Mesenchymal stem cell (in vitro differentiated cells and primary cell): ENCODE measurements around the gene PRR7.
A peak's percentile ranks its signal among the peaks of the same experiment; 100 is the strongest.

ENCODE experiments used
- DNase-seq: peaks from one replicate; pipeline ENCODE4 v3.0.0-alpha.2; 2013
- H2AFZ ChIP-seq: one replicate; pipeline ENCODE4 v1.6.1; 2013; ENCODE audit warnings: low read depth, mild to moderate bottlenecking, control low read depth, inconsistent platforms, low read length, moderate library complexity
- H2AK5ac ChIP-seq: 2 replicates; pipeline ENCODE4 v1.6.1; 2013; ENCODE audit warnings: low read length, moderate library complexity, mild to moderate bottlenecking, inconsistent platforms; ENCODE audit not compliant: severe bottlenecking
- H2BK120ac ChIP-seq: one replicate; pipeline ENCODE4 v1.6.1; 2013; ENCODE audit warnings: low read depth, mild to moderate bottlenecking, inconsistent platforms, low read length, moderate library complexity
- H2BK12ac ChIP-seq, 2 experiments: one replicate each; pipeline ENCODE4 v1.6.1; 2013; ENCODE audit warnings: inconsistent platforms in 2 of 2, low read length in 2 of 2, mild to moderate bottlenecking in 2 of 2, moderate library complexity in 2 of 2, control low read depth in 1 of 2
- H2BK15ac ChIP-seq: one replicate; pipeline ENCODE4 v1.6.1; 2013; ENCODE audit warnings: mild to moderate bottlenecking, low read depth, inconsistent platforms; ENCODE audit not compliant: poor library complexity, severe bottlenecking
- H2BK5ac ChIP-seq: 2 replicates; pipeline ENCODE4 v1.6.1; 2013; ENCODE audit warnings: low read depth, mild to moderate bottlenecking, low read length, control low read depth, inconsistent platforms; ENCODE audit not compliant: poor library complexity, severe bottlenecking
- H3K14ac ChIP-seq, 2 experiments: one replicate each; pipeline ENCODE4 v1.6.1; 2013; ENCODE audit warnings: inconsistent platforms in 2 of 2, low read length in 2 of 2, control low read depth in 1 of 2, mild to moderate bottlenecking in 1 of 2, moderate library complexity in 1 of 2
- H3K18ac ChIP-seq, 2 experiments: one replicate each; pipeline ENCODE4 v1.6.1; 2013; ENCODE audit warnings: inconsistent platforms in 2 of 2, low read length in 2 of 2, control low read depth in 1 of 2, low read depth in 1 of 2, mild to moderate bottlenecking in 1 of 2
- H3K23ac ChIP-seq, 2 experiments: one replicate each; pipeline ENCODE4 v1.6.1; 2013; ENCODE audit warnings: inconsistent platforms in 2 of 2, low read length in 2 of 2, mild to moderate bottlenecking in 2 of 2, moderate library complexity in 2 of 2, control low read depth in 1 of 2
- H3K27ac ChIP-seq: 2 replicates; pipeline ENCODE4 v1.5.1; 2013; ENCODE audit warnings: mild to moderate bottlenecking, moderate library complexity, low read length, control low read depth, inconsistent platforms; ENCODE audit not compliant: poor library complexity, severe bottlenecking
- H3K27me3 ChIP-seq, 2 experiments: 2 replicates each; pipeline versions ENCODE4 v1.6.1 to v1.7.0; 2013; ENCODE audit warnings: low read length in 2 of 2, mild to moderate bottlenecking in 2 of 2, moderate library complexity in 2 of 2, control low read depth in 1 of 2, inconsistent platforms in 1 of 2; ENCODE audit not compliant: control insufficient read depth in 1 of 2, insufficient read depth in 1 of 2
- H3K36me3 ChIP-seq, 2 experiments: 2 replicates each; pipeline versions ENCODE4 v1.6.1 to v1.7.0; 2013; ENCODE audit warnings: low read length in 2 of 2, control low read depth in 1 of 2, inconsistent platforms in 1 of 2, low read depth in 1 of 2, mild to moderate bottlenecking in 1 of 2; ENCODE audit not compliant: insufficient read depth in 2 of 2, control insufficient read depth in 1 of 2
- H3K4ac ChIP-seq, 2 experiments: one replicate each; pipeline ENCODE4 v1.6.1; 2013; ENCODE audit warnings: inconsistent platforms in 2 of 2, low read length in 2 of 2, mild to moderate bottlenecking in 2 of 2, moderate library complexity in 2 of 2, control low read depth in 1 of 2, low read depth in 1 of 2
- H3K4me1 ChIP-seq: 2 replicates; pipeline ENCODE4 v1.6.1; 2013; ENCODE audit warnings: low read depth, low read length, control low read depth; ENCODE audit not compliant: control insufficient read depth, insufficient read depth
- H3K4me2 ChIP-seq: 2 replicates; pipeline ENCODE4 v1.6.1; 2013; ENCODE audit warnings: low read length, mild to moderate bottlenecking, inconsistent platforms; ENCODE audit not compliant: poor library complexity, severe bottlenecking
- H3K4me3 ChIP-seq, 2 experiments: 2 replicates each; pipeline versions ENCODE4 v1.5.1 to v1.7.0; 2013; ENCODE audit warnings: low read length in 2 of 2, mild to moderate bottlenecking in 2 of 2, control low read depth in 1 of 2, low read depth in 1 of 2; ENCODE audit not compliant: insufficient read depth in 1 of 2
- H3K79me1 ChIP-seq: replicated peaks from 2 replicates; pipeline ENCODE4 v1.6.1; 2013; ENCODE audit warnings: mild to moderate bottlenecking, control low read depth, low read length, inconsistent platforms; ENCODE audit not compliant: poor library complexity, severe bottlenecking
- H3K9ac ChIP-seq: 2 replicates; pipeline ENCODE4 v1.7.0; 2013; ENCODE audit warnings: mild to moderate bottlenecking, low read length, moderate library complexity
- H3K9me3 ChIP-seq: 2 replicates; pipeline ENCODE4 v1.7.0; 2013; ENCODE audit warnings: mild to moderate bottlenecking, low read length; ENCODE audit not compliant: control insufficient read depth
- H4K8ac ChIP-seq: one replicate; pipeline ENCODE4 v1.6.1; 2013; ENCODE audit warnings: inconsistent platforms, mild to moderate bottlenecking, low read length, moderate library complexity
- H4K91ac ChIP-seq: one replicate; pipeline ENCODE4 v1.6.1; 2013; ENCODE audit warnings: mild to moderate bottlenecking, low read length, inconsistent platforms
- WGBS: methylation state at CpG from one replicate; pipeline ENCODE4 v1.1.7; 2013; ENCODE audit warnings: mixed read lengths; 5-methylcytosine and 5-hydroxymethylcytosine counted together

PRR7 gene

DNA sequence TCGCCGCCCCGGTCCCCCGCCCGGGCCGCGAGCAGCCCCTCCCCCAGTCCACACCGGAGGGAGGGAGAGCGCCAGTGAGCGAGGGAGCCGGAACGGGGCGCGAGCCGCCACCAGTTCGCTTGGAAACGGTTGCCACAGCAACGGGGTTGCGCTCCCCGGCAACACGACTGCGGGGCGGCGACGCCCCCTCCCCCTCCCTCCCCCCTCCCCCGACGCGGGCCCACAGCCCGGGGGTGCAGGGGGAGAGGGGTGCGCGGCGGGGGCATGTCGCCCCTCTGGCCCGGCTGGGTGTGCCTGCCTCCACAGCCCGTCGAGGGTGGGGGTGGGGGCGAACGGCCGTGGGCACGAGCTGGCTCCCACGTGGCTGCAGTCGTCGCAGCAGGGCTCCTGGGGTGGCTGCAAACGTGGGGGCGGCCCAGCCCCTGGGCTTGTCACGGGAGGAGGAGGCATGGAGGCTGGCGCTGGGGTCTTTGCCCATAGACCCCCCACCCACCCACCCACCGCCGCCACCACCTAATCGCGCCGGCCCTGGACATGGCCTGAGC lies 524 bp downstream of the PRR7 start:
- DNase-seq, result peak; percentile 57
- peak overlapping the region; percentile 56 for H2AFZ ChIP-seq
- WGBS, result 0% methylated on average over 8 of the region's 52 CpGs
- no peak overlapping the region for H2BK15ac ChIP-seq
- H3K14ac ChIP-seq, result peak overlapping the region in 1 of 2 experiments; percentile 76
- H3K79me1 ChIP-seq, result peaks cover 7% of the 10 kb centered on the region
- H3K4me3 ChIP-seq, result peak overlapping the region; percentile 80 to 88
- H2BK5ac ChIP-seq, result no peak overlapping the region
- H3K9me3 ChIP-seq, result no peaks in the 10 kb centered on the region
- peaks cover 4 to 33% of the 10 kb centered on the region in 2 experiments for H3K36me3 ChIP-seq
- no peak overlapping the region for H3K23ac ChIP-seq
- H4K8ac ChIP-seq, result peak overlapping the region; percentile 83
- peaks cover 0 to 10% of the 10 kb centered on the region in 2 experiments for H3K27me3 ChIP-seq
- no peak overlapping the region for H2AK5ac ChIP-seq
- peak overlapping the region in 1 of 2 experiments; percentile 36 for H3K4ac ChIP-seq
- H3K18ac ChIP-seq, result peak overlapping the region; percentile 78 to 88
- H4K91ac ChIP-seq, result peak overlapping the region; percentile 79
- H3K4me1 ChIP-seq, result peaks cover 31% of the 10 kb centered on the region
- H3K4me2 ChIP-seq, result peak overlapping the region; percentile 82
- H2BK12ac ChIP-seq, result peak overlapping the region in 1 of 2 experiments; percentile 75
- peak overlapping the region; percentile 81 for H3K27ac ChIP-seq
- H2BK120ac ChIP-seq, result peak overlapping the region; percentile 11
- H3K9ac ChIP-seq, result peak overlapping the region; percentile 71

GRCh38 chr5:177447611-177448243 lies 1.1 kb downstream of the PRR7 start:
- Histone ChIP-seq H2AK5ac (peak overlapping the region; percentile 67), H3K27ac (peak overlapping the region; percentile 81), H3K9ac (peak overlapping the region; percentile 47), H2BK120ac (no peak overlapping the region), H3K36me3 (peaks cover 0 to 32% of the 10 kb centered on the region in 2 experiments), H3K23ac (no peak overlapping the region), H3K9me3 (no peaks in the 10 kb centered on the region), H4K8ac (peak overlapping the region; percentile 73), H3K4ac (peak overlapping the region in 1 of 2 experiments; percentile 52), H3K4me2 (peak overlapping the region; percentile 62), H3K4me1 (peaks cover 31% of the 10 kb centered on the region), H2BK15ac (peak overlapping the region; percentile 52), H4K91ac (peak overlapping the region; percentile 15), H3K4me3 (peak overlapping the region; percentile 66 to 88), H3K18ac (peak overlapping the region; percentile 71 to 88), H3K79me1 (peaks cover 11% of the 10 kb centered on the region), H3K27me3 (peaks cover 0 to 10% of the 10 kb centered on the region in 2 experiments), H3K14ac (peak overlapping the region in 1 of 2 experiments; percentile 94), H2AFZ (no peak overlapping the region), H2BK5ac (no peak overlapping the region), H2BK12ac (peak overlapping the region in 1 of 2 experiments; percentile 37)
- 4% methylated on average over 19 of the region's 23 CpGs for WGBS
- peak; percentile 74 for DNase-seq

DNA sequence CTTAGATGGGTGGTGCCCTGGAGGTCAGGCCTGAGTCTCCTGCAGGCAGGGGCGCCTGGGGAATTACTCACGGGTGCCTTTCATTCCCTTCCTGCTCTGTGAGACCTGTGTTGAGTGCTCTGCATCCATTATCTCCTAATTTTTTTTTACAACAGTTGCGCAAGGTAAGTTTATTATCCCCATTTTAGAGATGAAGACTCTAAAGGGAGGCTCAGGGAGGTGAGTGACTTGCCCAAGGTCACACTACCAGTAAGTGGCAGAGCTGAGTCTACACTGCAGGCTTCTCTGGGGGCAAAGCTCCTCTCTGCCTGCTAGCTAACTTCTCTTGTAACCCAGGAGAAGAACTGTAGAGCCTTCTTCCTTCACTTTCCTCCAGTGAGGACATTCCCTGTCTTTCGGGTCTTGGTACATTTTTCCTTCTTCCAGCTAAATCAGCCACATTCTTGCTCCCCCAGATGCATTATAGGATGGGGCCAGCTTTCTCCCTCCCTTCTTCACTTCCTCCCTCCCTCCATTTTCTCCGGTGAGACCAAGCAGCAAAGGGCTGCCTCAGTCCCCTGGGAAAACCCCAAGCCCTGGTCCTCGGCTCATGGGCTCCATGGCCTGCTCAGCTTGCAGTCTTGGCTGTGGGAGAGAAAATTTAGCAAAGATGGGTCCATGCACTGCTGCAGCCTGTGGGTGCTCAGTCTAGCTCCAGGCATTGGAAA lies 1.8 kb downstream of the PRR7 start:
- Histone ChIP-seq H4K91ac (no peak overlapping the region), H3K14ac (no peak overlapping the region), H3K9me3 (no peaks in the 10 kb centered on the region), H3K27me3 (peaks cover 0 to 10% of the 10 kb centered on the region in 2 experiments), H3K27ac (peak overlapping the region; percentile 81), H2BK5ac (no peak overlapping the region), H3K4me1 (peaks cover 31% of the 10 kb centered on the region), H2BK12ac (no peak overlapping the region), H3K4me3 (peak overlapping the region in 1 of 2 experiments; percentile 66), H4K8ac (no peak overlapping the region), H3K4me2 (no peak overlapping the region), H3K9ac (no peak overlapping the region), H2BK120ac (no peak overlapping the region), H3K18ac (no peak overlapping the region), H3K23ac (no peak overlapping the region), H3K36me3 (peaks cover 0 to 26% of the 10 kb centered on the region in 2 experiments), H2BK15ac (peak overlapping the region; percentile 13), H2AFZ (no peak overlapping the region), H2AK5ac (no peak overlapping the region), H3K4ac (no peak overlapping the region), H3K79me1 (peaks cover 15% of the 10 kb centered on the region)
- 76% methylated on average over 6 of the region's 6 CpGs for WGBS
- no peak for DNase-seq
